ENCODE data around the gene CADM2. TPM values are rescaled to one million over a fixed set of nuclear protein-coding genes. Genes with fewer than 3 reads are reported as not detected.

CADM2 gene
- total and polyA plus RNA-seq, 2 experiments from 2014 or later = 0.15 to 0.40 TPM

DNA sequence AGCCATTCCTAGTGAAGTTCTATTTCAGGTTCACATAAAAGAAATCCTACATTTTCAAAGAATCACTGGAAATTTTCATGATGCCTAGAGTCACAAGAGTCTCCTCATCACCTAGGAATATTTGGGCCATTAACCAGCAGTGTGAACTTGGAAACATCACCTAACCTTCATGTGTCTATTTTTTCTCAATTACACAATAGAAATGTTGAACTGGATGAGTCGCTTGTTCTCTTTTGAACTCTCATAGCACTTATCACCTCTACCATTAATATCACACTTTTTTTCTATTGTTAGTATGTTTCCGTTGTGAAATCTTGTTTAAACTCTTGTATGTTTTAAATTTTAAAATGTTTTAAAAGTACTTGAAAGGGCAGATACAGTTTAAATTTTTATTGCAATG lies 371.3 kb downstream of the CADM2 start:
- no peaks in the 10 kb centered on the region for H3K27me3 ChIP-seq
- H3K4me3 ChIP-seq = no peak overlapping the region
- H3K9me3 ChIP-seq (ENCODE audit: low read depth) = no peaks in the 10 kb centered on the region
- no peak for DNase-seq (ENCODE audit: low read depth in 1 of 2, low spot score in 1 of 2)
- H3K4me1 ChIP-seq (ENCODE audit: low read depth) = no peaks in the 10 kb centered on the region
- TF ChIP-seq, protein P1, sequence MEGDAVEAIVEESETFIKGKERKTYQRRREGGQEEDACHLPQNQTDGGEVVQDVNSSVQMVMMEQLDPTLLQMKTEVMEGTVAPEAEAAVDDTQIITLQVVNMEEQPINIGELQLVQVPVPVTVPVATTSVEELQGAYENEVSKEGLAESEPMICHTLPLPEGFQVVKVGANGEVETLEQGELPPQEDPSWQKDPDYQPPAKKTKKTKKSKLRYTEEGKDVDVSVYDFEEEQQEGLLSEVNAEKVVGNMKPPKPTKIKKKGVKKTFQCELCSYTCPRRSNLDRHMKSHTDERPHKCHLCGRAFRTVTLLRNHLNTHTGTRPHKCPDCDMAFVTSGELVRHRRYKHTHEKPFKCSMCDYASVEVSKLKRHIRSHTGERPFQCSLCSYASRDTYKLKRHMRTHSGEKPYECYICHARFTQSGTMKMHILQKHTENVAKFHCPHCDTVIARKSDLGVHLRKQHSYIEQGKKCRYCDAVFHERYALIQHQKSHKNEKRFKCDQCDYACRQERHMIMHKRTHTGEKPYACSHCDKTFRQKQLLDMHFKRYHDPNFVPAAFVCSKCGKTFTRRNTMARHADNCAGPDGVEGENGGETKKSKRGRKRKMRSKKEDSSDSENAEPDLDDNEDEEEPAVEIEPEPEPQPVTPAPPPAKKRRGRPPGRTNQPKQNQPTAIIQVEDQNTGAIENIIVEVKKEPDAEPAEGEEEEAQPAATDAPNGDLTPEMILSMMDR (IDR thresholded peaks at IDR 0.05; ENCODE audit: low read depth, low read length) = no peak
- no peaks in the 10 kb centered on the region for H3K36me3 ChIP-seq
- no peak overlapping the region for H3K27ac ChIP-seq

DNA sequence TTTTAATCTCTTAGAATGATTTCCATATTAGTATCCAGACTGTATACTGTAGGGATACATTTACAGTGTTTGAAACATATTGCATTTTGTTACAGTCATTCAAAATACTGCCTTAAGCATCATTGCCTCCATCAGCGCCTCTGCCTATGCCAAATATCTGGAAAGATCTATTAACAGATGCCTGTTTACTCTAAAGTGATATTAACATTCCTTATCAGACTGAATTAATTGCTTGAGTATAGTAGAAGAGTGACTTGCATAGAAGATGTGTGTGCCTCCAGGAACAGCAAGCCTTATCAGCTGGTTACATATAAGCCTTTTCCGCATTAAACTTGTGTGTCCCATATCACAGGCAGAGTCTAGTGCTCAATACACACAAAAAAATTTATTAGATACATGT lies 379.1 kb downstream of the CADM2 start:
- Histone ChIP-seq H3K9me3 (ENCODE audit: low read depth) (no peaks in the 10 kb centered on the region), H3K4me1 (ENCODE audit: low read depth) (no peaks in the 10 kb centered on the region), H3K27me3 (no peaks in the 10 kb centered on the region), H3K4me3 (no peak overlapping the region), H3K36me3 (no peaks in the 10 kb centered on the region), H3K27ac (no peak overlapping the region)
- no peak for DNase-seq (ENCODE audit: low read depth in 1 of 2, low spot score in 1 of 2)
- TF ChIP-seq, protein P1 (IDR thresholded peaks at IDR 0.05; ENCODE audit: low read depth, low read length) = no peak

GRCh38 chr3:85342915-85343314 lies 384.1 kb downstream of the CADM2 start:
- no peaks in the 10 kb centered on the region for H3K4me1 ChIP-seq (ENCODE audit: low read depth)
- peak in 1 of 2 donors; percentile 49 for DNase-seq (ENCODE audit: low read depth in 1 of 2, low spot score in 1 of 2)
- TF ChIP-seq, protein P1 (IDR thresholded peaks at IDR 0.05; ENCODE audit: low read depth, low read length) = no peak
- no peaks in the 10 kb centered on the region for H3K36me3 ChIP-seq
- no peak overlapping the region for H3K4me3 ChIP-seq
- no peak overlapping the region for H3K27ac ChIP-seq
- H3K9me3 ChIP-seq (ENCODE audit: low read depth) = no peaks in the 10 kb centered on the region
- no peaks in the 10 kb centered on the region for H3K27me3 ChIP-seq

- DNase-seq (ENCODE audit: low read depth in 1 of 2, low spot score in 1 of 2) = no peak
- TF ChIP-seq, protein P1 (IDR thresholded peaks at IDR 0.05; ENCODE audit: low read depth, low read length) = no peak
These were observed 396.8 kb downstream of the CADM2 start for GRCh38 chr3:85355572-85355971.

DNA sequence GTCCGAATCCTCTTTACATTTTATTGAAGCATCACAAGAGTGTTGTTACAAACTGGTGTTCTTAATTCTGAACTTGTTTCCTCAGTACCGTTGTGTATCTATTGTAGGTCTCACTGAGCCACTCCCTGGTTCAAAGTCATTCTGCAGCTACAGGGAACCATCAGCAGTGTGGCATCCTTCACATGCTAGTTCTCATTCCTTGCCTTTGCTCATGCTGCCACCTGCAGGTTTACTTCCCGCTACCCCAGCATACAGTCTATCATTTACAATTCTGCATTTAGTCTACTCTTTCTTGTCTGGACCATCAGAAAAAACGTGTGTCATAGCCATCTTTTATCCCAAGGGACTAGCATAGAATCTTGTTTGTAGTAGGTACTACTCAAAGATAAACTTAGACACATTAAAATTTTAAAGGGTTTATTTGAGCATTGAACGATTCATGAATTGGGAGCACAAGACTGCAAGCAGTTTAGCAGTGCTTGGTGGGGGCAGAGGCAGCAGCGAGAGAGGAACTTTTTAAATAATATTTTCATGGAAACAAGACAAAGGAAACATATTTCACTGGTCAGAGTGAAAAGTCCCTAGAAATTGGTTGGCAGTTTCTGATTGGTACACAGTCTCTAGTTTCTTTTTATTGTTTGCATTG lies 402.1 kb downstream of the CADM2 start:
- peak; percentile 11 to 69 for DNase-seq (ENCODE audit: low read depth in 1 of 2, low spot score in 1 of 2)
- Histone ChIP-seq H3K36me3 (no peaks in the 10 kb centered on the region), H3K27me3 (no peaks in the 10 kb centered on the region), H3K9me3 (ENCODE audit: low read depth) (no peaks in the 10 kb centered on the region), H3K4me1 (ENCODE audit: low read depth) (no peaks in the 10 kb centered on the region), H3K4me3 (no peak overlapping the region), H3K27ac (no peak overlapping the region)
- TF ChIP-seq, protein P1 (IDR thresholded peaks at IDR 0.05; ENCODE audit: low read depth, low read length) = peak; percentile 20

More at GRCh38 chr3:85355572-85355971, 396.8 kb downstream of the CADM2 start:
- no peaks in the 10 kb centered on the region for H3K9me3 ChIP-seq (ENCODE audit: low read depth)
- no peak overlapping the region for H3K4me3 ChIP-seq
- no peak overlapping the region for H3K27ac ChIP-seq
- no peaks in the 10 kb centered on the region for H3K27me3 ChIP-seq
- no peaks in the 10 kb centered on the region for H3K36me3 ChIP-seq
- no peaks in the 10 kb centered on the region for H3K4me1 ChIP-seq (ENCODE audit: low read depth)
